LNCAP (cell line): ENCODE results near the gene ROCK2.

Experiments used
- CTCF ChIP-seq: fragments of 450-650 bp; IDR thresholded peaks from 2 replicates; pipeline ENCODE4 v1.5.1; 2017; ENCODE audit warnings: mild to moderate bottlenecking

Gene ROCK2

GRCh38 chr2:11354363-11355154 is 10.1 kb upstream of the ROCK2 start:
- TF ChIP-seq CTCF = no peak

- no peak for TF ChIP-seq CTCF
Observed at GRCh38 chr2:11352781-11353537, 8.5 kb upstream of the ROCK2 start.

GRCh38 chr2:11348209-11348749 is 3.8 kb upstream of the ROCK2 start:
- no peak for TF ChIP-seq CTCF

GRCh38 chr2:11347403-11347959 is 3.0 kb upstream of the ROCK2 start:
- no peak for TF ChIP-seq CTCF

GRCh38 chr2:11346023-11346482 is 1.6 kb upstream of the ROCK2 start:
- TF ChIP-seq CTCF = no peak

- no peak for TF ChIP-seq CTCF
Observed at GRCh38 chr2:11344956-11345677, 681 bp upstream of the ROCK2 start.

- TF ChIP-seq CTCF = no peak
Observed at GRCh38 chr2:11343650-11344341, 640 bp downstream of the ROCK2 start.
